ENCODE results near the gene BRD3.

The BRD3 gene

DNA sequence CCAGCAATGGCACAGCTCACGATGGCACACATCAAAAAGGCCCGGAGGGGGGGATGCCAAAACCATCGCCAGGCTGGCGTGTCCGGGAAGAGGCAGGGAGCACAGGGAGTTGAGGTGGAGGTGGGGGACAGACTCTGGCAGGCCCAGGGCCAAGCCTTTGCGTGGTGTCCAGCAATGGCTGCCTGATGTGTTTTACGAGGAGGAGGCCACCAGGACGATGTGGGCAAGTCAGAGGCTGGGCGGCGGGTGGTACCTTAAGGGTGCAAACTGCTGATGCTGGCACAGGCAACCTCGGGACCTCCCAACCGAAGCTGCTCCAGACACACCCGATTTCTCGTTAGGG, 80.4 kb downstream of the BRD3 start:
- H3K9me3 ChIP-seq (ENCODE audit: insufficient read depth, low read length), result no peaks in the 10 kb centered on the region

DNA sequence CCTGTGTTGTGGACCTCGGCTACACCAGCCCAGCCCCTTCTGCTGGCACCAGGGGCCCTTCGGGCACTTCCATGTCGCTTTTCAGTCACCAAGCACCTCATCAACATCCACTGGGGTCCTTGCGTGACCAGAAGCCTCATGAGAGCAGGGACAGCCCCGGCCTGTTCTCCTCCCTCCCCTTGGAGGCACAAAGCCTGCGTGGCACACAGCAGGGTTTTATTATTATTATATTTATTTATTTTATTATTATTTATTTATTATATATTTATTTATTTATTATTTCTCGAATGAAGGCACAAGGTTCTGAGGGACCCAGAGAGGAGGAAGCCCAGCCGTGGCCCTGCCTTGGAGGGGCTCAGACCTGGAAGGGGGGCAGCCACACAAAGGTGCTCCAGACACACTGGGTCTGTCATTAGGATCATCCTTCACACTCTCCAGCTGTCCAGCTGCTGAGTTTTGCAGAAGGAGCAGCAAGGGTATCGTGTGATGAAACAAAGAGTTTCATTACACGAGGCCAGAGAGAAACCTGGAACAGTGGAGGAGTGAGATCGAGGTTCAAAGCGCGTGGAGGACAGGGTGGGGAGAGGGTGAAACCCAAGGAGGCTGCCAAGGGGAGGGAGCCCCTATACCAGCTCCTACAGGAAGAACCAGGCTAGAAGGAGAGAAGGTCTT, 80.9 kb downstream of the BRD3 start:
- Histone ChIP-seq H4K20me1 (ENCODE audit: insufficient read depth, low read length) (peaks cover 83% of the 10 kb centered on the region), H3K9me3 (ENCODE audit: insufficient read depth, low read length) (no peaks in the 10 kb centered on the region)

More for the DNA sequence above, 80.4 kb downstream of the BRD3 start:
- no peaks in the 10 kb centered on the region for H3K27me3 ChIP-seq (ENCODE audit: low read depth, low read length)
- H3K4me3 ChIP-seq (ENCODE audit: low read length), result no peak overlapping the region
- H2AFZ ChIP-seq (ENCODE audit: low read depth, low read length), result no peak overlapping the region
- H3K36me3 ChIP-seq (replicated peaks; ENCODE audit: low read depth, low read length), result peaks cover 13% of the 10 kb centered on the region
- H3K4me1 ChIP-seq (ENCODE audit: low read length), result peaks cover 18% of the 10 kb centered on the region
- H4K20me1 ChIP-seq (ENCODE audit: insufficient read depth, low read length), result peaks cover 78% of the 10 kb centered on the region
- H3K4me2 ChIP-seq (ENCODE audit: low read length), result no peak overlapping the region
- H3K79me2 ChIP-seq (ENCODE audit: low read length), result peaks cover 99% of the 10 kb centered on the region
- no peak for TF ChIP-seq EZH2phosphoT487 (IDR thresholded peaks at IDR 0.05; ENCODE audit: low read depth)
- TF ChIP-seq, protein P1, sequence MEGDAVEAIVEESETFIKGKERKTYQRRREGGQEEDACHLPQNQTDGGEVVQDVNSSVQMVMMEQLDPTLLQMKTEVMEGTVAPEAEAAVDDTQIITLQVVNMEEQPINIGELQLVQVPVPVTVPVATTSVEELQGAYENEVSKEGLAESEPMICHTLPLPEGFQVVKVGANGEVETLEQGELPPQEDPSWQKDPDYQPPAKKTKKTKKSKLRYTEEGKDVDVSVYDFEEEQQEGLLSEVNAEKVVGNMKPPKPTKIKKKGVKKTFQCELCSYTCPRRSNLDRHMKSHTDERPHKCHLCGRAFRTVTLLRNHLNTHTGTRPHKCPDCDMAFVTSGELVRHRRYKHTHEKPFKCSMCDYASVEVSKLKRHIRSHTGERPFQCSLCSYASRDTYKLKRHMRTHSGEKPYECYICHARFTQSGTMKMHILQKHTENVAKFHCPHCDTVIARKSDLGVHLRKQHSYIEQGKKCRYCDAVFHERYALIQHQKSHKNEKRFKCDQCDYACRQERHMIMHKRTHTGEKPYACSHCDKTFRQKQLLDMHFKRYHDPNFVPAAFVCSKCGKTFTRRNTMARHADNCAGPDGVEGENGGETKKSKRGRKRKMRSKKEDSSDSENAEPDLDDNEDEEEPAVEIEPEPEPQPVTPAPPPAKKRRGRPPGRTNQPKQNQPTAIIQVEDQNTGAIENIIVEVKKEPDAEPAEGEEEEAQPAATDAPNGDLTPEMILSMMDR (IDR thresholded peaks at IDR 0.05; ENCODE audit: low read depth, low read length), result no peak
- no peak overlapping the region for H3K27ac ChIP-seq (ENCODE audit: low read length)
- no peak overlapping the region for H3K9ac ChIP-seq (ENCODE audit: low read length)

DNA sequence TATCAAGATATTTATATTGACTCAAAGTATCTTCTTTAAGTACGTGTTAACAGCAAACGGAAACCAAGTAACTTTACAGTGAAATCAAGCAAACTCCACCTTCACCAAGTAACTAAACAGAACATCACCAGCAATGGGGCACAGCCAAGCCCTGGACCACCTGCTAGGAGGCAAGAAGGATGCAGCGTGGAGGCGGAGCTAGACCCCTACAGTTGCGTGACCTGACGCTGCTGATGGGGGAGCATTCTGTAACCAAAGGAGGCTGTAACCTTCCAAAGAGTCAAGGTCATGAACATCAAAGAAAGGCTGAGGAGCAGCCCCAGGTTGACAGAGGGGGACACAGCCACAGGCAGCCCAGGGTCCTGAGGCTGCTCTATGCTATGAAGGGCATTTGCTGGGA, 81.8 kb downstream of the BRD3 start:
- Histone ChIP-seq H3K27me3 (ENCODE audit: low read depth, low read length) (no peaks in the 10 kb centered on the region), H3K9ac (ENCODE audit: low read length) (no peak overlapping the region), H3K4me3 (ENCODE audit: low read length) (no peak overlapping the region), H3K4me2 (ENCODE audit: low read length) (no peak overlapping the region), H2AFZ (ENCODE audit: low read depth, low read length) (no peak overlapping the region), H3K36me3 (replicated peaks; ENCODE audit: low read depth, low read length) (peaks cover 22% of the 10 kb centered on the region), H3K27ac (ENCODE audit: low read length) (no peak overlapping the region), H3K79me2 (ENCODE audit: low read length) (peaks cover 99% of the 10 kb centered on the region), H3K4me1 (ENCODE audit: low read length) (peaks cover 32% of the 10 kb centered on the region), H3K9me3 (ENCODE audit: insufficient read depth, low read length) (no peaks in the 10 kb centered on the region), H4K20me1 (ENCODE audit: insufficient read depth, low read length) (peaks cover 89% of the 10 kb centered on the region)
- no peak for TF ChIP-seq EZH2phosphoT487 (IDR thresholded peaks at IDR 0.05; ENCODE audit: low read depth)
- TF ChIP-seq, protein P1 (IDR thresholded peaks at IDR 0.05; ENCODE audit: low read depth, low read length), result no peak

More for the DNA sequence above, 80.9 kb downstream of the BRD3 start:
- H3K79me2 ChIP-seq (ENCODE audit: low read length), result peaks cover 99% of the 10 kb centered on the region
- H3K36me3 ChIP-seq (replicated peaks; ENCODE audit: low read depth, low read length), result peaks cover 16% of the 10 kb centered on the region
- H3K27ac ChIP-seq (ENCODE audit: low read length), result no peak overlapping the region
- H3K9ac ChIP-seq (ENCODE audit: low read length), result no peak overlapping the region
- H3K4me3 ChIP-seq (ENCODE audit: low read length), result no peak overlapping the region
- H3K4me1 ChIP-seq (ENCODE audit: low read length), result peaks cover 23% of the 10 kb centered on the region
- no peak overlapping the region for H2AFZ ChIP-seq (ENCODE audit: low read depth, low read length)
- no peaks in the 10 kb centered on the region for H3K27me3 ChIP-seq (ENCODE audit: low read depth, low read length)
- TF ChIP-seq, protein P1 (IDR thresholded peaks at IDR 0.05; ENCODE audit: low read depth, low read length), result no peak
- TF ChIP-seq EZH2phosphoT487 (IDR thresholded peaks at IDR 0.05; ENCODE audit: low read depth), result no peak
- H3K4me2 ChIP-seq (ENCODE audit: low read length), result no peak overlapping the region

DNA sequence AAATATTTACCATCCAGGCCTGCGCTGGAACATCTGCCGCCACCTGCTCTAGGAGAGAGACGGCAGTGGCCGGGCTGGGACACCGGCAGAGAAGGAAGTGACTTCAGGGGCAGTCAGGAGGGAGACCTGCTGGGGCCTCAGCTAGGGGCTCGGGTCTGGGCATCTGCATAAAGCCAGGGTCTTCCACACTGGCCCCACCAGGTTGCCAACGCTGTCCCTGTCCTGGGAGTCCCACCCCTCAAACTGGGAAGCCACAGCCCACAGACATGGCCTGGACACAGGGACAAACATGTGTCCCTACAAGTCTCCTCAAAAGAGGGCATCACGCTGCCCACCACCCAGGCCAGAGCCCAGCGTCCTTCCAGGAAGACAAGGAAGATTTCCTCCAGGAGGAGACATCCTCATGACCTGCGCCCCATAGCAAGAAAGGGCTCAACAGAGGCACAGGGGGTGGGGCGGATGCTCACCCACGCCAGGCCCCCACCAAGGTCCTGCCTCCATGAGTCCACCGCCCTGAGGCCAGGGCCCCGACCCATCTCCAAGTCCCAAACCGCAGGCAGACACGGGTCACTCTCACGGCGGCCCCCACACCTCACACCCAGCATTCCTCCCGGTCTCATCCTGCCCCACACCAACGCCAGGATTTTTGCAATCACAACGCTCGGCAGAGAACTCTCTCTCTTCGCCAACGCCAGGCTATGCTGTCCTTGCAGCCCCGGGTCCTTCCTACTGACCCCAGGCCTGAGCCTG, 84.7 kb downstream of the BRD3 start:
- H3K36me3 ChIP-seq (replicated peaks; ENCODE audit: low read depth, low read length), result peaks cover 24% of the 10 kb centered on the region
- H3K27ac ChIP-seq (ENCODE audit: low read length), result no peak overlapping the region
- H3K4me1 ChIP-seq (ENCODE audit: low read length), result peaks cover 41% of the 10 kb centered on the region
- no peak overlapping the region for H3K4me3 ChIP-seq (ENCODE audit: low read length)
- H3K9ac ChIP-seq (ENCODE audit: low read length), result no peak overlapping the region
- no peaks in the 10 kb centered on the region for H3K27me3 ChIP-seq (ENCODE audit: low read depth, low read length)
- no peaks in the 10 kb centered on the region for H3K9me3 ChIP-seq (ENCODE audit: insufficient read depth, low read length)
- TF ChIP-seq EZH2phosphoT487 (IDR thresholded peaks at IDR 0.05; ENCODE audit: low read depth), result no peak
- TF ChIP-seq, protein P1 (IDR thresholded peaks at IDR 0.05; ENCODE audit: low read depth, low read length), result no peak
- peaks cover 100% of the 10 kb centered on the region for H3K79me2 ChIP-seq (ENCODE audit: low read length)
- H3K4me2 ChIP-seq (ENCODE audit: low read length), result 0 out of 2 replicates have a peak overlapping the region, but pooled peaks have one; percentile 14
- peaks cover 93% of the 10 kb centered on the region for H4K20me1 ChIP-seq (ENCODE audit: insufficient read depth, low read length)
- no peak overlapping the region for H2AFZ ChIP-seq (ENCODE audit: low read depth, low read length)
